ENCODE results near the gene PPEF1. TPM values are rescaled to one million over a fixed set of nuclear protein-coding genes. Genes with fewer than 3 reads are reported as not detected.

Gene PPEF1
- total RNA-seq, 4 donors from 2014 or later: not detected

DNA sequence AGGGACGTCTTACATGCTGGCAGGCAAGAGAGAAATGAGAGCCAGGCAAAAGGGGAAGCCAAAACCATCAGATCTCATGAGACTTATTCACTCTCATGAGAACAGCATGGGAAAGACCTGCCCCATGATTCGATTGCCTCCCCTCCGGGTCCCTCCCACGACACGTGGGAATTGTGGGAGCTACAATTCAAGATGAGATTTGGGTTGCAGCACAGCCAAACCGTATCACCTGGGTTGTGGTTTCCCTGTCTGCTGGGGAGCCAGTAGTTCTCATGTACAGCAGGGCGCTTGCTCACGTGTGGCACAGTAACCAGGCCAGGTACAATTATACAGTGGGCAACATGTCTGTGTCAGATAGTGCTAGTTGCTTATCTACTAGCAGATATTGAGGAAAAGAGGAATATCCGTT lies 24.5 kb upstream of the PPEF1 start:
- H3K4me3 ChIP-seq: no peak overlapping the region
- 76% methylated on average over 9 of the region's 9 CpGs; no CpG with 5 or more reads in 1 of the 2 donors for WGBS, 2 donors (ENCODE audit: low coverage in 1 of 2)
- no peak for DNase-seq
- H3K4me1 ChIP-seq: no peaks in the 10 kb centered on the region
- H3K36me3 ChIP-seq: no peaks in the 10 kb centered on the region
- no peaks in the 10 kb centered on the region for H3K9me3 ChIP-seq
- H3K27ac ChIP-seq: no peak overlapping the region
- intact Hi-C loops (cut with DNase I; ENCODE audit: low total_unique reads) (no loop called here), in situ Hi-C loops (cut with MboI; ENCODE audit: low pct_ligation_motif_present in 1 of 4, low pct_unique_long_range_greater_than_20kb in 1 of 4, low sequenced_read_pairs in 3 of 4) (no loop called here)
- no peaks in the 10 kb centered on the region for H3K27me3 ChIP-seq
- no peak for TF ChIP-seq CTCF (IDR thresholded peaks at IDR 0.05)
- TF ChIP-seq POLR2AphosphoS5 (IDR thresholded peaks at IDR 0.05): no peak
- no peak for TF ChIP-seq EP300 (IDR thresholded peaks at IDR 0.05; ENCODE audit: low read depth)
- no peak for TF ChIP-seq POLR2A (IDR thresholded peaks at IDR 0.05)

DNA sequence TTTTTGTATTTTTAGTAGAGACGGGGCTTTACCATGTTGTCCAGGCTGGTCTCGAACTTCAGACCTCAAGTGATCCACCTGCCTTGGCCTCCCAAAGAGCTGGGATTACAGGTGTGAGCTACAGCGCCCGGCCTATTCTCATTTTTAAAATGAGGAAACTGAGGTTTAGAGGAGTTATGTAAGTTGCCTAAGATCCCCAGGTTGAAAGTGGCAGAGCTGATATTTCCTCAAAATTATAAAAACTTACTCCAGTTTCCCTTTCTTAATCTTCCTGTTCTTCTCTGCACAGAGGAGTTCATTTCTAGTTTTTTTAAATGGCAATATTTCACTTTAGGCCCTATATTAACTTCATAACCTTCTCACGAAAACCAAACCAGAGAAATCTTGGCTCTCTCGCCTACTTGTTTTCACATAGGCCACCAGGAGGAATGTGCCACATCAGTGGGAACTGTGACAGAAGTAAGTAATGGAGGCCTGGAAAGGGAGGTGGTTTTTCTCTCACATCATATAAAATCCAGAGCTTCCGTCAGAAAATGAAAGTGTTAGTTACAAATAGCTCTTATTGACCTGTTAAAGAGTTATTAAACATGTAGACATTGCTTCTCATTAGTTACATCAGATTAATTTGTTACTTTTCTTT lies 19.5 kb upstream of the PPEF1 start:
- WGBS, 2 donors (ENCODE audit: low coverage in 1 of 2): 82 to 100% methylated on average over 1 to 7 of the region's 7 CpGs
- Histone ChIP-seq H3K36me3 (no peaks in the 10 kb centered on the region), H3K4me1 (no peaks in the 10 kb centered on the region), H3K27me3 (no peaks in the 10 kb centered on the region), H3K27ac (no peak overlapping the region), H3K4me3 (no peak overlapping the region), H3K9me3 (no peaks in the 10 kb centered on the region)
- no peak for DNase-seq
- TF ChIP-seq POLR2AphosphoS5 (IDR thresholded peaks at IDR 0.05): no peak
- TF ChIP-seq EP300 (IDR thresholded peaks at IDR 0.05; ENCODE audit: low read depth): no peak
- TF ChIP-seq POLR2A (IDR thresholded peaks at IDR 0.05): no peak
- TF ChIP-seq CTCF (IDR thresholded peaks at IDR 0.05): no peak
- intact Hi-C loops (cut with DNase I; ENCODE audit: low total_unique reads) (no loop called here), in situ Hi-C loops (cut with MboI; ENCODE audit: low pct_ligation_motif_present in 1 of 4, low pct_unique_long_range_greater_than_20kb in 1 of 4, low sequenced_read_pairs in 3 of 4) (no loop called here)

GRCh38 chrX:18691431-18691830 lies 16.0 kb upstream of the PPEF1 start:
- in situ Hi-C loops (cut with MboI; ENCODE audit: low pct_ligation_motif_present in 1 of 4, low pct_unique_long_range_greater_than_20kb in 1 of 4, low sequenced_read_pairs in 3 of 4) (no loop called here), intact Hi-C loops (cut with DNase I; ENCODE audit: low total_unique reads) (no loop called here)
- Histone ChIP-seq H3K9me3 (no peaks in the 10 kb centered on the region), H3K4me1 (no peaks in the 10 kb centered on the region), H3K27ac (no peak overlapping the region), H3K4me3 (no peak overlapping the region), H3K27me3 (no peaks in the 10 kb centered on the region), H3K36me3 (no peaks in the 10 kb centered on the region)
- 53 to 86% methylated on average over 1 of the region's 1 CpG for WGBS, 2 donors (ENCODE audit: low coverage in 1 of 2)
- TF ChIP-seq EP300 (IDR thresholded peaks at IDR 0.05; ENCODE audit: low read depth): no peak
- TF ChIP-seq POLR2A (IDR thresholded peaks at IDR 0.05): no peak
- no peak for TF ChIP-seq POLR2AphosphoS5 (IDR thresholded peaks at IDR 0.05)
- TF ChIP-seq CTCF (IDR thresholded peaks at IDR 0.05): no peak
- no peak for DNase-seq

GRCh38 chrX:18692541-18692940 lies 14.9 kb upstream of the PPEF1 start:
- H3K27ac ChIP-seq: no peak overlapping the region
- intact Hi-C loops (cut with DNase I; ENCODE audit: low total_unique reads) (no loop called here), in situ Hi-C loops (cut with MboI; ENCODE audit: low pct_ligation_motif_present in 1 of 4, low pct_unique_long_range_greater_than_20kb in 1 of 4, low sequenced_read_pairs in 3 of 4) (no loop called here)
- DNase-seq: no peak
- no peak for TF ChIP-seq EP300 (IDR thresholded peaks at IDR 0.05; ENCODE audit: low read depth)
- TF ChIP-seq CTCF (IDR thresholded peaks at IDR 0.05): no peak
- no peak for TF ChIP-seq POLR2A (IDR thresholded peaks at IDR 0.05)
- TF ChIP-seq POLR2AphosphoS5 (IDR thresholded peaks at IDR 0.05): no peak
- WGBS, 2 donors (ENCODE audit: low coverage in 1 of 2): 85% methylated on average over 4 of the region's 4 CpGs; no CpG with 5 or more reads in 1 of the 2 donors
- no peaks in the 10 kb centered on the region for H3K9me3 ChIP-seq
- no peaks in the 10 kb centered on the region for H3K4me1 ChIP-seq
- no peak overlapping the region for H3K4me3 ChIP-seq
- H3K27me3 ChIP-seq: no peaks in the 10 kb centered on the region
- H3K36me3 ChIP-seq: no peaks in the 10 kb centered on the region
